Rectal smooth muscle tissue (tissue), 1 donor: ENCODE measurements around the gene RPS19.

Experiments
- H3K27ac ChIP-seq: one replicate; pipeline ENCODE4 v1.7.0; 2013; ENCODE audit warnings: low read depth, low read length, inconsistent platforms
- H3K27me3 ChIP-seq: one replicate; pipeline ENCODE4 v1.7.0; 2013; ENCODE audit warnings: low read length; ENCODE audit not compliant: control insufficient read depth, insufficient read depth
- H3K36me3 ChIP-seq: one replicate; pipeline ENCODE4 v1.7.0; 2013; ENCODE audit warnings: low read length; ENCODE audit not compliant: control insufficient read depth, insufficient read depth
- H3K4me1 ChIP-seq: one replicate; pipeline ENCODE4 v1.7.0; 2013; ENCODE audit warnings: low read length; ENCODE audit not compliant: control insufficient read depth, insufficient read depth
- H3K4me3 ChIP-seq: one replicate; pipeline ENCODE4 v1.7.0; 2013; ENCODE audit warnings: low read length
- H3K9ac ChIP-seq: one replicate; pipeline ENCODE4 v1.7.0; 2013; ENCODE audit warnings: low read length

Gene RPS19

DNA sequence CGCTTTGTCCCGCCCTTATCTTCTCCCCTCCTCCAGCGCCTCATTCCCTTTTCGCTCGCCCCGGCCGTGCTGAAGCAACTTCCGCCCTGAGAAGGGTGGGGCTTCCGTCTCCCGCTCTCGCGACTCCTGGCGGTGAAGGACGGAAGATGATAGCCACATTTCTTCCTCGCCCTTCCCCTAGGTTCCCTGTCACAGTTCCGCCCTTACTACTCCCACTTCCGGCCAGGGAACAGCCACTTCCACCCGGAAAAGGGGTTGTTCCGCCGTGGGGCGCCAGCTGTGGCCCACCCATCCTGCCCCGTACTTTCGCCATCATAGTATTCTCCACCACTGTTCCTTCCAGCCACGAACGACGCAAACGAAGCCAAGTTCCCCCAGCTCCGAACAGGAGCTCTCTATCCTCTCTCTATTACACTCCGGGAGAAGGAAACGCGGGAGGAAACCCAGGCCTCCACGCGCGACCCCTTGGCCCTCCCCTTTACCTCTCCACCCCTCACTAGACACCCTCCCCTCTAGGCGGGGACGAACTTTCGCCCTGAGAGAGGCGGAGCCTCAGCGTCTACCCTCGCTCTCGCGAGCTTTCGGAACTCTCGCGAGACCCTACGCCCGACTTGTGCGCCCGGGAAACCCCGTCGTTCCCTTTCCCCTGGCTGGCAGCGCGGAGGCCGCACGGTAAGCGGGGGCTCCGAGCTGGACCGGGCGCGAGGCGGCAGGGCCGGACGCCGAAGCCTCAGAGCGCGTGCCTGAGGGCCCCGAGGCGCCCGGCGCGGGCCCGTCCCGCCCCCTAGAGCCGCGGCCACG lies at the start of gene RPS19:
TSS of gene RPS19 (plus strand) at position 638 of the 801 bp plus-strand sequence. CDS start 520 bp downstream, outside the sequence.
- no peaks in the 10 kb centered on the region for H3K27me3 ChIP-seq
- peak within 1 kb of the TSS; percentile 94 for H3K4me3 ChIP-seq
- peak within 1 kb of the TSS; percentile 99 for H3K9ac ChIP-seq
- H3K36me3 ChIP-seq, result peaks cover 29% of the 10 kb centered on the region
- peaks cover 10% of the 10 kb centered on the region for H3K4me1 ChIP-seq
- peak within 1 kb of the TSS; percentile 97 for H3K27ac ChIP-seq

DNA sequence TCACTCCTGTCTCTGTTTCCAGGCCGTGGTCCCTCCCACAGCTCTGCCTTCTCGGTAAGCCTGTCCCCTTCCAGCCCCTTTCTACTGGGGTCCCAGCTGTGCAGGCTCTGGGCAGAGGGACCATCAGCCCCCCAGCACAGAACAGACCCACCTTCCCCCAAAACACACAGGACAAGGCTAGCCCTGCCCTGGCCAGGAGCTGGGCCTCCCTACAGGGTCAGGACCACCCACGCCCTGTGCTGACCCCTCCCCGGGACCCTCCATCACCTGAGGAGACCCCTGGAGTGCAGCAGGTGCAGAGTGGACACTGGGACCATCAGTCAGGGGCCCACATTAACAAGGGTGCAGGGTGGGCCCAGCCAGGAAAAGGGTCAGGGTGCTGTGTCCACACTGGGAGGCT lies 49.8 kb upstream of the RPS19 start:
- Histone ChIP-seq H3K27me3 (no peaks in the 10 kb centered on the region), H3K4me1 (no peaks in the 10 kb centered on the region), H3K9ac (no peak overlapping the region), H3K36me3 (no peaks in the 10 kb centered on the region), H3K27ac (no peak overlapping the region), H3K4me3 (no peak overlapping the region)

DNA sequence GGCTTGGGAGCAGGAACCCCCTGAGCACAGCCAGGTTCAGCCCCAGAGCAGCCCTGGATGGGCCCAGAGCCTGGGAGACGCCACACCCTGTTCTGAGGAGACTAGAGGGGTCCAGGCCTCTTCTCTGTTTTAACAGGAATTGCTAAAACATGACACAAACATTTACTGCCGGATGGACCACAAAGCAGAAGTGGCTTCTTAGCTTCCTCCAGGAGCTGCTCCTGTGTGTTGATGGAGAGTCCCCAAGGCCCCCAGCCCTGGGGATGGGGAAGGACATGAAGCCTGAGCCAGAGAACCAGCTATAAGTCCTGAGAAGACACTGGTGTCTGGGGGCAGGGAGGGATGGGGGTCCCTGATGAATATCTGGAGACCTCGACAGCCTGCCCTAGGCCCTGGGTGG lies 49.0 kb upstream of the RPS19 start:
- no peaks in the 10 kb centered on the region for H3K36me3 ChIP-seq
- H3K4me1 ChIP-seq, result no peaks in the 10 kb centered on the region
- no peak overlapping the region for H3K27ac ChIP-seq
- no peak overlapping the region for H3K4me3 ChIP-seq
- H3K9ac ChIP-seq, result no peak overlapping the region
- H3K27me3 ChIP-seq, result no peaks in the 10 kb centered on the region

DNA sequence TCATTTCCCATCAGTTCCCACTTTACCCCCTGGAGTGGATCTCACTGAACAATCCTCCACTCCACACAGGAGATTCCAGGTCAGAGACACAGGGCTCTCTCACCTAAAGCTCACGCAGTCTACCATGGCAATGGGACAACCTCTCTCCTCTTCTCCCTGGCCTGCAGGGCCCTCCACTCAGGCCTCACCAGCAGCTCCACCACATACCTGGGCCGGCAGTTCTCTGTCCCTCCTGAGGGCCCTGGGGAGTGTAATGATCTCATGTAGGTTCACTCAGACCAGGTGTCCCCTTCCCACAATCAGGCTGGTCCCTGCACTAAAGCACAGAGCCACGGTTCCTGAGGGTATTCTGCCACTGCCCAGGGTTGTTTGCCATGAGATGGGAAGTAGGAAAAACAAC lies 48.1 kb upstream of the RPS19 start:
- Histone ChIP-seq H3K27ac (no peak overlapping the region), H3K27me3 (no peaks in the 10 kb centered on the region), H3K4me1 (no peaks in the 10 kb centered on the region), H3K4me3 (no peak overlapping the region), H3K9ac (no peak overlapping the region), H3K36me3 (no peaks in the 10 kb centered on the region)

DNA sequence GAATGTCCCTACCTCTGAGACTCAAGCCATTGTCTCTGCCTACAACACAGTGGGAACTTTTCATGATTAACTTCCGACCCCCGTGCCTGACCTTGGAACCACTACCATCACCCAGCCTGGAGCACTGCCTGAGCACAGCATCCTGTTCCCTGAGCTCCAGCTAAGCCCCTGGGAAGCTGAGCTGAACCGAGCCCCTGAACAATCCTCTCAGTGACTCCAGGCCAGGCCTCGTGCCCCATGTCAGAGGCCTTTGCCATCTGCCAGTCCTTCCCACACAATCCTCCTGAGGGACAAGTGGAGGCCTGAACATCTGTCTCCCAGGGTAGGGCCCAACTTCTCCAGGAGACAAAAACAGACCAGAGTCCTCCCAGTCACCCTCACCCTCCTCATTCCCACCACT lies 46.1 kb upstream of the RPS19 start:
- Histone ChIP-seq H3K4me1 (no peaks in the 10 kb centered on the region), H3K9ac (no peak overlapping the region), H3K36me3 (no peaks in the 10 kb centered on the region), H3K27me3 (no peaks in the 10 kb centered on the region), H3K4me3 (no peak overlapping the region), H3K27ac (no peak overlapping the region)

DNA sequence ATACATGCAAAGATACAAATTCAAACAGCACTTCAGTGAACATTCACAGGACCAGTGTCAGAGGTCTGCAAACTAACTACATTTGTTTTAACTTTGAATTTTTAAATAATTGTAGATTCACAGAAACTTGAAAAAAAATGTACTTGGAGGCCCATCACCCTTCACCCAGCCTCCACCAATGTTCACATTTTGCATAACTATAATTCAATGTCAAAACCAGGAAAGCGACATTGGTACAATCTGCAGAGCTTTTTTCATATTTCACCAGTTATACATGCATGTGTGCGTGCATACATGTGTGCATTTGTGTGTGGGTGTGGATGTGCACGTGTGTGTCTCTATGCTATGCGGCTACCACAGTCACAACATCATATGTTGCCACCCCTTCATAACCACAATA lies 44.8 kb upstream of the RPS19 start:
- H3K36me3 ChIP-seq, result no peaks in the 10 kb centered on the region
- H3K4me1 ChIP-seq, result no peaks in the 10 kb centered on the region
- no peak overlapping the region for H3K9ac ChIP-seq
- H3K27ac ChIP-seq, result no peak overlapping the region
- H3K27me3 ChIP-seq, result no peaks in the 10 kb centered on the region
- no peak overlapping the region for H3K4me3 ChIP-seq

DNA sequence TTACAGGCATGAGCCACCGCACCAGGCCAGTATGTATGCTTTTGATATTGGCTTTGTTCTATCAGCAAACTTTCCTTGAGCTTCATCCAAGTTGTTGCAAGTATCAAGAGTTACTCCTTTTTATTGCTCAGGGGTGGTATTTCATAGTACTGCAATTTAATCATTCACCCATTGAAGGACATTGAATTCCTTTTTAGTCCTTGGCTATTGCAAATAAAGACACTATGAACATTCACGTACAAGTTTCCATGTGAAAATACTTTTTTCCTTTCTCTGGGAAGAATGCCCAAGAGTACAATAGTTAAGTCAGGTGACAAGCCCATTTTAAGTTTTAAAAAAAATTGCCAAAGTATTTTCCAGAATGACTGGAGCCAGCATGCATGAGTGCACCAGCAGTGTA lies 43.3 kb upstream of the RPS19 start:
- Histone ChIP-seq H3K36me3 (no peaks in the 10 kb centered on the region), H3K4me1 (no peaks in the 10 kb centered on the region), H3K27ac (no peak overlapping the region), H3K9ac (no peak overlapping the region), H3K4me3 (no peak overlapping the region), H3K27me3 (peaks cover 3% of the 10 kb centered on the region)

DNA sequence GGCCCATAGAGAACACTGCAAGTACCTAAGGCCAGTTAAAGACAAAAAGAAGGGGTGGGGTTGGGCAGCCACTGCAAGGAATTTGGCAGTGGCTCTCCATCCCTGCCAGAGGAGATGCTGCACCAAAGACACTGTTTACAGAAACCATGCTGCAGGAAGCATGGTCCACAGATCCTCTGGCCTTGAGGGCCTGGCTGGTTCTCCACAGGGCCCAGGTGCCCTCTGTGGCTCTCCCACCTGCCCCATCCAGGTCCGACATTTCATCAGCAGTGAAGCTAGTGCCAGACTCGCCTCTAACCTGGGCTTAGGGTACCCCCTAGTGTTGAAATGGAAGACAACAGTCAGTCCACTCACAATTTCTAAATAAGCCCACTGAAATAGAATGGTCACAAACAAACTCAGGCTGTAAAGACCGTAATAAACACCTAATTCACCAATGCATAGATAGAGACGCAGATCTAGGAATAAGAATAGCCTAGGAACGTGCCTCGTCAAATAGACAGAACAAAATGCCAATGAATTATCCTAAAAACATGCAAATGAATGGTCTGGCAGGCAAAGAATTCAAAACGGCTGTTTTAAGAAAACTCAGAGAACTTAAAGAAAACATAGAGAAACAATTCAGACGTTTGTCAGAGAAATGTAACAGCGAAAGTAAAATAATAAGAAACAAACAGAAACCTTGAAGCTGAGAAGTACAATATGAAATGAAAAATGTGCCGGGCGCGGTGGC lies 38.9 kb upstream of the RPS19 start:
- Histone ChIP-seq H3K27ac (no peak overlapping the region), H3K9ac (no peak overlapping the region), H3K27me3 (peaks cover 3% of the 10 kb centered on the region), H3K4me3 (no peak overlapping the region), H3K4me1 (no peaks in the 10 kb centered on the region), H3K36me3 (no peaks in the 10 kb centered on the region)

DNA sequence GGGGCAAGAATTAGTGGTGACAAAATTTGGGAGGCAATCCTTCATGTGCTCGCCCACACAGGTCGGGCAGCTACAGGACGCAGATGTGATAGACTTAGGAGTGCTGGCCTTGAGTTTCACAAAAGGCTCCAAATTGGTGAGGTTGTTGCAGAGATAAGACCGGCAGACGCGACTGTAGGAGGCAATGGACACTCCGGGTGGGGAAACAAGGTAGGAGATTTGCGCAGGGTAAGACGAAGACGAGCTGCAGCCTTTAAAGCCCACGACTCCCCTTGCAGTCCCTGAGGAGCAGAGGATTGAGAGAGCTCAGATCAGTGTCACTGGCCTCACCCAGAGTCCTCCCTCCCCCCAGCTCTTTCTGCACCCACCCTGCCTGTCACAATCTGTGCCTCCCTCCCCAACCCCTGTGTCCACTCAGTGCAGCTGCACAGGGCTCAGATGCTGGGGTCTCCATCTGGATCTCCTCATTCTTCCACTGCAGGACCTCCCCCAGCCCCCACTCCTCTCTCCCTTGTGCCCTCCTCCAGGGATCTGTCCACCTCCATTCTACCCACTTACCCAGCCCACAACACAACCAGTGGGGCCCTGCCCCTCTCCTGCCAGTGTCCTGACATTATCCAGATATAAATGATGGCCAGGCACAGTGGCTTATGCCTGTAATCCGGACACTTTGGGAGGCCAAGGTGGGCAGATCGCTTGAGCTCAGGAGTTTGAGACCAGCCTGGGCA lies 21.9 kb upstream of the RPS19 start:
- Histone ChIP-seq H3K4me1 (no peaks in the 10 kb centered on the region), H3K4me3 (no peak overlapping the region), H3K36me3 (no peaks in the 10 kb centered on the region), H3K9ac (no peak overlapping the region), H3K27me3 (peaks cover 12% of the 10 kb centered on the region), H3K27ac (no peak overlapping the region)

DNA sequence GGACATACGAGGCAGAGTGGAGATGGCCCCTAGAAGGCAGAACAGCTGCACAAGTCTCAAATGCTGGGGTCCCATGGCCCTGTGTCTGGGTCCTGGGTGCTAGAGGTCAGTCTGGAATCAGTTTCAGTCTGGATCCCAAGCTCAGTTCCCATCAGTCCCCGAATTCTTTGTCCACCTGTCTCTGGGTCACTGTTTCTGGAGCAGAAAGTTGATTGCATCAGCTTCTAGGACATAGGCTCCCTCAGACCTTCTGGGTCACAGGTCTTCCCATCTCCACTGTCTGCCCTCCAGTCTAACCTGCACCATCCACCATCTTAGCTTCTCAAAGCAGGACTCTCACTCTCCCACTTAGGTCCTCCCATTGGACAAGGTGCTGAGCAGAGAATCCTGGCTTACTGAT lies 20.8 kb upstream of the RPS19 start:
- no peak overlapping the region for H3K27ac ChIP-seq
- peaks cover 12% of the 10 kb centered on the region for H3K27me3 ChIP-seq
- no peaks in the 10 kb centered on the region for H3K36me3 ChIP-seq
- no peaks in the 10 kb centered on the region for H3K4me1 ChIP-seq
- no peak overlapping the region for H3K9ac ChIP-seq
- H3K4me3 ChIP-seq, result no peak overlapping the region

DNA sequence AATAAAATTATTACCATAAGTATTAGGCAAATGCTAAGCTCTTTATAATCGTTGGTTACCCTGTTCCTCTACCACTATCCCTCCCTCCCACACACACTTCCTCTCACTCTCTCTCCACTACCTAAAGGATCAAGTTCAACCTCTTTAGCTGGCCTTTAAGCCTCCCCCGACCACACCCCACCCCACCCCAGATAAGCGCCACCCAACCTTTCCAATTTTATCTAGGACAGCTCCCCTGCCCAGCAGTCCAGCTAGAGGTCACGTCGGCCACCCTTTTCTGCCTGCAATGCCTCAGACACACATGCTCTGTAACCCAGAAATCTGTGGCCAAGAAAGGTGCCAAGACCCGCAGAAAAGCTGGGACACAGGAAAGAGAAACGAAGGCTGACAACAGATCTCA lies 16.7 kb upstream of the RPS19 start:
- Histone ChIP-seq H3K27me3 (peaks cover 9% of the 10 kb centered on the region), H3K9ac (no peak overlapping the region), H3K27ac (no peak overlapping the region), H3K4me1 (no peaks in the 10 kb centered on the region), H3K4me3 (no peak overlapping the region), H3K36me3 (no peaks in the 10 kb centered on the region)

DNA sequence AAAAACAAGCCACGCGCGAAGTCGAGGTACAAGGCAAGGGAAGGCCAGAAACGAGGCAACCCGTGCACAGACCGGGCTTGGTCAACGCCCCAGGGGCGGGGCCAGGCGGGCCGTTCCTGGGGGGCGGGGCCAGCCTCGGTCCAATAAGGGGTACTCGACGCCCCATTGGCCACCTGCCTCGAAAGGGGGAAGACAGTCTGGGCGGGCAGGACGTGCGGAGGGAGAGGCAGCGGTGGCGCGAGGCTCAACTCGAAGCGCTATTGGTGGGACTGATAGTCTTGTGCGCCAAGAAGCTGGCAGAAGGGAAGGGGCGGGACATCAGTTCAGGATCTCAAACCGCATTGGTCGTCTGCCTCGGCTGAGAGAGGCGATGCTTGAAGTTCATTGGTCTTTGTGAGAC lies 15.5 kb upstream of the RPS19 start, which contains the start of gene LYPD4:
TSS of gene LYPD4 (minus strand) at position 83 of the 400 bp plus-strand sequence. CDS start 5,398 bp downstream, outside the sequence.
- no peaks in the 10 kb centered on the region for H3K36me3 ChIP-seq
- H3K27me3 ChIP-seq, result no peaks in the 10 kb centered on the region
- H3K27ac ChIP-seq, result no peak within 1 kb of the TSS
- no peaks in the 10 kb centered on the region for H3K4me1 ChIP-seq
- H3K9ac ChIP-seq, result no peak within 1 kb of the TSS
- H3K4me3 ChIP-seq, result no peak within 1 kb of the TSS

DNA sequence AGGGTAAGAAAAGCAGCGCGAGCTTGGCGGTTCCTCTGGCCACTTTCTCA lies 15.2 kb upstream of the RPS19 start, which contains the start of gene DMRTC2:
TSS of gene DMRTC2 (plus strand) at position 42 of the 50 bp plus-strand sequence. CDS start 2,387 bp downstream, outside the sequence.
- Histone ChIP-seq H3K27me3 (no peaks in the 10 kb centered on the region), H3K4me3 (no peak within 1 kb of the TSS), H3K27ac (no peak within 1 kb of the TSS)

More for the DNA sequence above, 15.2 kb upstream of the RPS19 start, which contains the start of gene DMRTC2:
- H3K4me1 ChIP-seq, result no peaks in the 10 kb centered on the region
- H3K9ac ChIP-seq, result no peak within 1 kb of the TSS
- no peaks in the 10 kb centered on the region for H3K36me3 ChIP-seq
